GM18861 (cell line): ENCODE measurements around the gene C10orf143.

Experiments
- ATAC-seq: cut with Tn5 transposase; IDR thresholded peaks from one replicate; pipeline ENCODE4 v1.9.1; 2021; ENCODE audit not compliant: unreplicated experiment

Gene C10orf143

DNA sequence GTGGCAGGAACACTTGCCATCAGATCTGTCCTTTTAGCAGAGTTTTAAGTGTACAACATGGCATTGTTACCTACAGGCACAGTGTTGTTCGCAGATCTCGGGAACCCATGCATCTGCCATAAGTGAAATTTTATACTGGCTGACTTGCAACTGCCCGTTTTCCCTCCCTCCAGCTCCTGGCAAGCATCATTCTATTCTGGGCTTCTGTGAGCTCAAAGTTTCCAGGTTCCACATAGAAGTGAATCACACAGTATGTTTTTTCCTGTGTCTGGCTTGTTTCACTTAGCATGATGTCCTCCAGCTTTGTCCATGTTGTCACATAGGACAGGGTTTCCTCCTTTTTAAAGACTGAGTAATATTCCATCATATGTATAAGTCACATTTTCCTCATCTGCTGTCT lies 56.6 kb downstream of the C10orf143 start:
- no peak for ATAC-seq

DNA sequence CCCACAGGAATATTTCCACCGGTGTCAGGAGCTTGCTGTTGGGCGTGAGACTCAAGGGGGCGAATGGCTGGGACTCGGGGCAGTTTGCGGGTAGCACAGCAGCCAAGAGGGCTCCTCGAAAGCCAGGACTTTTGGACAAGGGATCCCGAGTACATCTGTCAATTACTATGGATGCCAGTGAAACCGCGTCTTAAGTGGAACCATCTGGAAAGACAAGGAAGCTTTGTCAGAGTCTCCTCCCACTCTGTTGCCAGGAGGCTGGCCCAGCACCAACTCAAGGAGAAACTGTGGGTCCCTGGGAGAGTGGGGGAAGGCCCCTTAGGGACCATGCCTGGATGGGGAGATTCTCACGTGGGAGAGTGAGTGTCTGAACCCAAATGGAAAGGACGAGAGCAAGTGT lies 57.1 kb downstream of the C10orf143 start:
- no peak for ATAC-seq

DNA sequence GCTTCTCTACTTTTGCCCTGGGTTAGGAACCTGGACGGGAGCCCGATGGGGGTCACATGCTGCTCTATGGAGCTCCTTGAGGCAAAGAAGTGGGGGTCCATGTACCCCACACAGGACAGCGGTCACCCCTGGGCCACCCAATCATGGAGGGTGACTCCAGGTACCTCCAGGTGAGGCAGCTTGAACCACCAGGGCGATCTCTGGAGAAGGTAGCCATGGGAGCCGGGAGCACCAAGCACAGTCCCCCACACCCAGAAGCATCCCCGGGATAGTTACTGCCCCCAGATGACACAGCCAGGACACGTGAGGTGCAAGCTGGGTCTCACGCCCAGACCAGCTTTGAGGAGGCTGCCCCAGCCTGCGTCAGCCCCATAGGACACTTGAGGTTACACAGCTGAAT lies 58.4 kb downstream of the C10orf143 start:
- no peak for ATAC-seq

DNA sequence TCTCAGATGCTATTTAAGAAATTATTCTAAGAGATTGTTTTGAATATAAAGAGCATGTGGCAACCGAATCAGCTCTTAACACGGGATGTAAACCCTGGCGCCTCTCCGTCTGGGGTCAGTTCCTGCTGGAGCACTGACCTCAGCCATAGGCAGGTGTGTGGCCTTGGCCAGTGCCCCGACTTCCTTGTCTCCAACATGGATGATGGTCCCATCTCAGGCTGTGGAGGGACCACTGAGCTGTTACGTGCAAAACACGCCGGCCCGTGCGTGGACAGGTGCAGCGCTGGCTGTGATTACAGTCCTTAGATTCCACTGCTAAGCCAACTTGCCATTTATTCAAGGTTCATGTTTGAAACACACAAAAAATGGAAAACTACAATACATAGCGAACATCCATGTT lies 59.9 kb downstream of the C10orf143 start:
- no peak for ATAC-seq

DNA sequence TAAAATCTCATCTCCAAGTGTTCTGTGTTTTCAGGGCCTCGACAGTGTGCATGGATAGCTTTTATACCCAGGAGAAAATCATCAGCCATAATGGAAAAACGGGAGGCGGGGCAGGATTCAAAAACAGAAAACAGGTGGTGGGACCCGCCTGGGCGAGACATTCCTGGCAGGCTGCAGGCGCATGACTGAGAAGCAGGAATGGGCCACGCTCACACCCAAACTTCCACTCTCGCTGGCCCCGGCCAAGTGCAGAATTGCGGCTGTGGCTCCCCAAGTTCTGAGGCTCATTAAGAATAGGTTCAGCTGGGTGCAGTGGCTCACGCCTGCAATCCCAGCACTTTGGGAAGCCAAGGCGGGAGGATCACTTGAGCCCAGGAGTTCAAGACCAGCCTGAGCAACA lies 60.6 kb downstream of the C10orf143 start:
- ATAC-seq, result no peak

DNA sequence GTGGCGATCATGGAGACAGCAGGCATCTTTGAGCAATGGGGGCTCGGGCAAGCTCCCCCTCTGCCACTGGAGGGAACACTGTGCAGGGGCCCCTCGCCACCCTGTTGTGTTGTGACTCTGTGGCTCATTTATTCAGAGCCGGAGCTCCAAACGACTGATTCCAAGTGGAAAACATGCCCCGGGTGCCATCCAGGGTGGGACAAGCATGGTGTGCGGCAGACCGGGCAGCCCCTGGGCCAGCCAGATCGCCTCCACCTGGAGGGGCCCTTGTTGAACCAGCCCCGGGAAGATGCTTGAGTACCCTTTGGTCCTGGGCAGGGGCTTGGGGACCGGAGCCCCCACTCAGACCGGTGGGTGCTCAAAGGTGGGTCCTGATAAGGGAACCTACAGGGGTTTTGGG lies 61.4 kb downstream of the C10orf143 start:
- ATAC-seq, result no peak

DNA sequence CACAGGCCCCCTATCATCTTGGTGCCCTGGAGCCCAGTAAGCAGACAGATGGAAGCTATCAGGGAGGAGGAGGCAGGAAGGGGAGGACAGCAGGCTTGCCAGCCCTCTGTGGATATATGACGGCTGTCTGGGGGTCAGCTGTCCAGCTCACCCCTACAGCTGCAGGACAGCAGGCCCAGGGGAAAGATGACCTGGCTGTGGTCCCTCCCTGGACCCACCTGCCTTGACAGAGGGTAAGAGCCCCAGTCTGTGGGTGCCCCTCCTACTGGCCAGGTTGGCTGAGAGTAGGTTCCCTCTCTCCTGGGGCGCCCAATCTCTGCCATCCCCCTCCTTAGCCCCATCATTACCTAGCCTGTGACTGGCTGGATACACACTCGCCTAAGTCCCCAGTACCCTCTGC lies 62.5 kb downstream of the C10orf143 start:
- no peak for ATAC-seq

DNA sequence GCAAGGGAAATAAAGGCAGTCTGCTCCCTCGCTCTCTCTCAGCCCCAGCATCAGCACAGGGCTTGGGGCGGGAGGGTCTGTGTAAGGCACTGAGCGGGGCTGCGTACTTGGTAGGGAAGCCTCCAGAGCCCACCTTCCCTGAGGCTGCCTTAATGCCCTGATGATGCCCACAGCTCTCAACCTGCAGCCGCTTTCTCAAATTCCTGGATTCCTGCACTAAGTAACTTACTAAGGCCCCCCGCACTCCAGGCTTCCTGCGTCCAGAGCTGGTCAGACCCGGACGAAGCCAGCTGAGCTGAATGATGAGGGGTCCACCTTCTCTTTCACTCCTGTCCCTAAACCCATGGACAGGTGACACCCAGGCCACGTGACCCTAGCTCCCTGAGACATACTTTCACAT lies 63.3 kb downstream of the C10orf143 start:
- ATAC-seq, result no peak

DNA sequence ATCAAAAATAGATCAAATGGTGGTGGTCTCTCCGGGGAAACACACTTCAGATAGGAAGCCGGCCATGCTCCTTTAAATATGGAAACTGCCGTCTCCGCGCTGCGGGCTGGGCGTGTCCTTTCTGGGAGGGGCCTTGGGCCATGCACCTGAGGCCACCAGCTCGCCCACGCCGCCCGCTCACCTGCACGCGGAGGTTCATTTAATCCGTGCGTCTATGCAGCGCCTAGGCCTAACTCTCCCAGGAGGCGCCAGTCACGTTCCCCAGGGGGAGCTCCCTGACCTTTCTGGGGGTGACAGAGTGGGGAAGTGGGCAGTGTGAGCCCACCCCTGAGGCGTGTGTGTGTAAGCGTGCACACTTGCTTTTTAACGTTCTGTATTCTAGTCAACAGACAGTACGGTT lies 64.0 kb downstream of the C10orf143 start:
- ATAC-seq, result no peak

DNA sequence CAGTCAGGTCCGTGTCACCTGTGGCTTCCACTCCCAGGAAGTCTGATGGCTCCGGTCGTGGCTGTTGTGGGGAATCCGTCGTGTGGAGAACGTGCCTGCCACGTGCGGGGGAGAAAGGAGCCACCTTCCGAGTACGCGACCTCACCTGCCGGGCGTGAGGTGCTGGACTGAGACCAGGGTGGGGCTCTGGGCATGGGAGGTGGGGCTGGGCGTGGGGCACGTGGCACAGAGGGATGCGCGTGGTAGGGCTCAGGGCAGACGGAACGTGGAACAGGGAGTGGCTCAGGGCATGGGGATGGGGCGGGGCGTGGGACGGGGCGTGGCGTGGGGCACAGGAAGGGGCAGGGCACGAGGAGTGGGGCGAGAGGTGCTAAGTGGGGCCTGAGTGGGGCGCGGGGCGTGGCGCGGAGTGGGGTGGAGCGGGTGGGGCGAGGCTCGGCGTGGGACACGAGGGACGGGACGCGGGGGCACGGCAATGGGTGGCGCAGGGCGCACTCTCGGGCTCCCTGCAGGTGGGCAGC lies 64.8 kb downstream of the C10orf143 start:
- no peak for ATAC-seq

DNA sequence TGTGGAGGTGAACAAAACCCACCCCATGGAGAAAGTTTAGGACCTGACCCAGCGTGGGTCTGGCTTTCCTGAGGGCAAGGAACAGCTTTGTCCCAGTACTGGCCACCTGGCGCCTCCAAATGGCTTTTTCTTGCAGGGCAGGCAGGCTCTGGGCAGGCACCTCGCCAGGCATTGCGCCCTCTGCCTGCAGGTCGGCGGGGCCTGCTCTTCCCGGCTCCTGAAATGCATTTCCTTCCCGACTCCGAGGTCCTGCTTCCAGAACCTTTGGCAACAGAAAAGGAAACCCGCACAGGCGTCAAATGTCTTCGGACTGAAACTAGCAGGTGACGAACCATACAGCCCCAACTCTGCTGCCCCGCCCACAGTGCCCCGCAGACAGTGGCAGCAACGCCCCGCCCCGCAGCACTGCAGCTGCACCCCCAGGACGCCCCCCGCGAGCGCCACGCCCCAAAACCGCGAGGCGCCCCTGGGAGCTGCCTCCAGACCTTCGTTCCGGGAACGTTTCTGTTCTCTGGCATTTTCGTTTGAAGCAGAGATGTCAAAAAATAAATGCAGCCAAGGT lies 65.5 kb downstream of the C10orf143 start:
- ATAC-seq, result no peak

DNA sequence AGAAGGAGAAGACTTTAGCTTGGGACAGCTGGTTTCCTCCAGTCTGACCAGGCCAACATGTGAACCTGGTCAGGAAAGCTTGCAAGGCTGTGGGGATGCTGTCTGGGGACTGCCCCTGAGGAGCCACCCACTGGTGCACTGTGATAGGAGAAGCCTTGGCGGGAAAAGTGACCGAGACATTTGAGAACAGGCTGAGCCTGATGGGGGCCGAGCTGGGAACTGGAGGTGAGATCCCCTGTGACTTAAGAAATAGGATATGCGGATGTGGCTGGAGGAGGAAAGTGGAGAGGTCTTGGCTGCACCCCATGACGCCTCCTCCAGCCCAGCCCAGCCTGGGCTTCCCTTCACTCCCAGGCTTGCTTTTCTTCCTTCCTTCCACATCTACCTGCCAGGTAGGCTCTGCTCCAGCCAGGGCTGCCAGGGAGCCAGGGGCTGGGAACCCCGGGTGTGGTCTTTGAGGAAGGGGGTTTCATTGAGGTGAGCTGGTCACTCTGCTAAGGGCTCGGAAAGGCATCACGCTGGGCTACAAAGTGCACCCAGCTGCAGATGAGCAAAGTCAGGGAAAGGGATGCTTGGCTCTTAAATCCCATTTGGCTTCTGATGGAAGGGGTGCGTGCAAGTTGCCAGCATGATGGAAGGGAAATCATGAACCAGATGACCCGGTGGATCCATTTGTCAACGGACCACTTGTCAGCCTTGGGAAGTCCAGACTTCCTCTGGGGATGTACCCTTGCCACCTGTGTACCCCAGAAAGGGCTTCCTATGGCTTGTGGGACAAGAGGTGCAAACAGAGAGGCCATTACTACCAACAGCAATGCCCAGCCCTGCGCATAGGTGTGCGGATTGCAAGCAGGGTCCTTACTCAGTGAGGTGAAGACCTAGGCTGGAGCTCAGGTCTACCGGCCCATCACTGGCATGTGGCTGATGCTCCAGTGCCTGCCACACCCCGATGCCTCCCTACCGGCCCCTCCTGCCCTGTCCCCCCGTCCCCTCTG lies 66.3 kb downstream of the C10orf143 start:
- ATAC-seq, result no peak

DNA sequence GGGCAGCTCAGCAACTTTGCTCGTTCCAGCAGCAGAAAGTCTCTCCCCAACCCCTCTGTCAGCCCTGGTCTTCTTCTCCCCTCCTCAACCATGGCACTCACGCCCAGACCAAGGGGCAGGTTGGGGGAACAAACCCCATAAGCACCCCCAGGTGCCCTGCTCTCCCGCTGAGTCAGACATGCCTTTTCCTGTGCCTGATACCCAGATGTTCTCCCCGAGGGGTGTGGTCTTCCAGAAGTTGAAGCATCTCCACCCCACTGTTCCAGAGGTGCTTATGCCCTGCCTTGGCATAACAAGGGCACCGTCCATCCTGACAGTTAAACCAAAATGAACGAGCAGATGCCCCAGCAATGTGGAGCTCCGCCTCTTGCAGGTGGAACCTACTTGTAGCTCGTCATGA lies 67.1 kb downstream of the C10orf143 start:
- no peak for ATAC-seq

DNA sequence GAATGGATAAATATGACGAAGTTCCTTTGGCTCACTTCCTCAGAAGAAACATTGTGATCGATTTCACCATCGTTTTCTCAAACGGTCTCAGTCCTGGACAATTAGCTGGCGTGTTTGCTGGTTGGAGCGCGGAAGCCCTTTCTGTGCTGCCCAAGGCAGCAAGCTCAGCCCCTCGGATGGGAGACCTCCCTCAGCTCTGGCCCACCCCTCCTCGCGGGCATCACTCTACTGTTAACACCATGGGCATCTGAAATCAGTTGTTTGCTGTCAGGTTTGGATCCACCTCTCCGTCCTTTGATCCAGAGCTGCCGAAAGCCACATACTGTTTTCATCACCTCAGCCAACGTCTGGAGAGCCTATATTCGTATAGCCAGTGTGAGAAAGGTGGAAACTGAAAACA lies 68.2 kb downstream of the C10orf143 start:
- no peak for ATAC-seq

DNA sequence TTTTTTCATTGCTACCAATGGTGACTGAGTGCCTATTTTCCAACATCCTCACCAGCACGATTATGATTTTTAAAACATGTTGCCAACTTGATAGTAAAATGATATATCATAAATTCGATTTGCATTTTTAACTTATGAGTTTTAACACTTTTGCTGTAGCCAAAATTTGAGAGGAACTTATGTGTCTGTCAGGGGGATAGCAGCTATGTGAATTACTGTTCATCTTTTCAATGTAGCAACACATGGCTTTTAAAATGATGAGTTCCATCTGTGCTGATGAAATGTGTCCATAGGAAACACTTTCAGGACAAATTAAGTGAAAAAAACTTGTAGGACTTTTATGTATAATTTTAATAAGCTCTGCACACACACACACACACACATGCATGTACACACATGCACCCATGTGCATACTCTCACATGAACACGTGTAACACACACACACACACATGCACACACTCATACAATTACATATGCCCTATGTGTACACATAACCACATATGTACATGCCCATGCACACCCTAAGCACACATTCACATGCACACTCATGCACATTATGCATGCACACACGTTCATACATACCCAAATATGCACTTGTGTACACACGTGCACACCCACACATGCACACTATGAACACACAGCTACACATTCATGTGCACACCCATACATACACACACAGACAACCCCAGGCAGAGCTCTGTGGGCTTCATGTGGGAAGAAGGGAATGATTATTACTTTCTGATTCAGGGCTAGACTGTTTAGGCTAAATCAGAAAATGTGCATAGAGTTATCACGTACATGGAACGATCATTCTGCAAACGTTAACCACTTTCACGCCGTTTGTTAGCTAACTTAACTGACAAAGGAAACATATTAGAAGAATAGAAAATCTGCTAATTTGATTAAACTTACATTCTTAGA lies 68.9 kb downstream of the C10orf143 start:
- ATAC-seq, result no peak

DNA sequence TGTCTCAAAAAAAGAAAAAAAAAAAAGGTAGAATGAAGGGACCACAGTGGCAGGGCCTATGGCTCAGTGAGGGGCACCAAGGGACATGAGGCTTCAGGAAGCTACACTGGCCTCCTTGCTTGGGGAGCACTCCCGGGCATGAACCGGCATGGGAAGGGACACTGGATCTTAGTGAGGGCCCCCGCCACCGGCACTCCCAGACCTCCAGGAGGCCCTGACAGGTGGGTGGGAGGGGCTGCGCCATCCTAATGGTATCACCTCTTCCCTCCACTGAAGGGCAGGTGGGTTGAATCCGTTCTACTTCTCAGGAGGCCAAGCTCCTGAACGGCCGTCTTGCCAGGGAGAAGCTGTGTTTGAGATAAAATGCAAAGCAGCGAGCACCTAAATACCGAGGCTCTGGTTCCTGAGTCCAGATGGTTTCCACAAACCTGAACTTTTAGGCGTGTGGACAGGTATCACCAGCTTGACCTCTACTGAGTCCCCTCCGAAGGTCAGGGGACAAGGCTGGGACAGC lies 69.8 kb downstream of the C10orf143 start:
- ATAC-seq, result no peak

DNA sequence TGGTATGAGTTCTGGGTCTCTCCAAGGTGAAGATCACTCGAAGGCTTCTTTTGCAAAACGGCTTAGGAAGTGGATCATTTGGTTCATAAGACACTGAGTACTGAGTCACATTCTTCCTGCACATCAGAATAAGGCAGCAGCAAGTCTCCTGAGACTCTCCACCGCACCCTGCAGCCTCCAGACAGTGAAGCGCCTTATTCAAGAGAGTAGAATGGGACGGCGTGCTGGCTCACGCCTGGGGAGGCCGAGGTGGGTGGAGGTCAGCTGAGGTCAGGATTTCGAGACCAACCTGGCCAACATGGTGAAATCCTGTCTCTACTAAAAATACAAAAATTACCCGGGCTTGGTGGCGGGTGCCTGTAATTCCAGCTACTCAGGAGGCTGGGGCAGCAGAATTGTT lies 70.3 kb downstream of the C10orf143 start:
- no peak for ATAC-seq

DNA sequence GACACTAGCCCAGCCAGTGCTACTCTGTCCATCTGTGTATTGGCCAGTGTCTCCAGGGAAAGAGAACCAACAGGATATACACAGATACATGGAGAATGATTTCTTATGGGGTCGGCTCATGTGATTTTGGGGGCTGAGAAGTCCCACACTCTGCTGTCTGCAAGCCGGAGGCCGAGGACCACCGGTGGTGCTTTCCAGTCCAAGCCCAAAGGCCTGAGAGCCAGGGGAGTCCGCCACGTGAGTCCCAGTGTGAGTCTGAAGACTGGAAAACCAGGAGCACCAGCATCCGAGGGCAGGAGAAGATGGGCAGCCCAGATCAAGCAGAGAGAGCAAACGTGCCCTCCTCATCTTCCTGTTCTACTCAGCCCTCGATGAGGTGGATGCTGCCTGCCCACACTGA lies 71.5 kb downstream of the C10orf143 start:
- no peak for ATAC-seq

DNA sequence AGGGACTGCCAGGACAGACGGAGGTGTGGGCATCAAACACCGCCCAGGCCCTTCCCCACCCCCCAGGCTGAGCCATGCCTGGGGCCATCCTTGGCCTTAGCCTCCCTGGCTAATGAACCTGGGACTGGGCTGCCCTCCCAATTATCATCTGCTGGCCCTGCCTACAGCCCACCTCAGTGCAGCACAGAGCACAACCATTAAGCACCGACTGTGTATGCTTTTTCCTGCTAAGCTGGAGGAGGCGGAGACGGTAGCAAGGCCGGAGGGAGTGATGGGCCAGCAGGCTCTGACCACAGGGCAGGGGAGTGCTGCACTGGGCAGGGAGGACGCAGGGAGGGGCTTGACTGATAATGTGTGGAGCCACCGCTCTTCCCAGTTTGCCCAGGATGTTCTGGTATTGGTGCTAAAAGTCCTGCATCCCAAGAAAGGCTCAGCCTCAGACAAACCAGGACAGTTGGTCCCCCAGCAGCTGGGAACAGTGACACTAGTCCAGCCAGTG lies 72.0 kb downstream of the C10orf143 start:
- no peak for ATAC-seq

DNA sequence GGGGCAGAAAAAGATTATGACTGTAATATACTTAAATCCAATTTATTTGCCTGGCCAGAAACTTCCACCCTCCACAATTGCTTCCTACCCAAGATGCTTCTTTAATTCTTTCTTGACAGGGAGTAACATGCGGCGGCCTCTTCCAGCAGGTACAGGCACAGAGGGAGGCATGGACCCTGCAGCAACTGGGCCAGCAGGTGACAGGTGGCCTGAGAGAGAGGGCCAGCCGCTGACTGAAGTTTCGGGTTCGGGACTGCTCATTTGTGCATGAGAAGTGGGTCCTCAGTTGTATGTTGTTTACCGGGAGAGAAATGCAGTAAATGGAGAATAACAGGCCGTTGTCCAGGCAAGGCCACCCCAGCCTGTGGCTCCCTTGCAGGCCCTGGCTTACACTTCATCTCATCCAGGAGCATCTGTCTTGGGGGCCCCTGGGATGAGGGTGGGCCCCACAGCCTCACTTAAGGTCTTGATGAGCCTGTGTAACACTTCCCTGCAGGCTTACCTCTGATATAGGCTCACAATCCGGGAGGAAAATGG lies 72.5 kb downstream of the C10orf143 start:
- no peak for ATAC-seq
